B cell (primary cell): ENCODE data around the gene ATL1. TPM values are rescaled to one million over a fixed set of nuclear protein-coding genes. Genes with fewer than 3 reads are reported as not detected.

Source experiments
- ATAC-seq: fragments of 200-7000 bp; cut with Tn5 transposase; one replicate; pipeline ENCODE4 v1.10.0; 2021; ENCODE audit warnings: low read depth, mild to moderate bottlenecking, moderate number of reproducible peaks, moderate library complexity
- CTCF ChIA-PET: fragments of 350-600 bp; sonication (Branson Sonifier 250); formaldehyde crosslinking; loops from one replicate; lab custom pipeline; 2021; ENCODE audit warnings: antibody characterized with exemption, inconsistent platforms; lab: Charles Lee
- POLR2A ChIA-PET: fragments of 350-600 bp; sonication (Branson Sonifier 250); formaldehyde crosslinking; loops from one replicate; lab custom pipeline; 2021; ENCODE audit warnings: antibody characterized with exemption; lab: Charles Lee
- DNase-seq: peaks from one replicate; pipeline ENCODE4 v3.0.0; 2013
- H2AFZ ChIP-seq: 2 replicates; pipeline ENCODE4 v1.6.1; 2012; ENCODE audit warnings: mild to moderate bottlenecking, low read depth, low read length; ENCODE audit not compliant: insufficient read depth, poor library complexity, severe bottlenecking
- H3K27ac ChIP-seq, 2 donors: 1 replicate in 1 of 2; 2 replicates in 1 of 2; pipeline ENCODE4 v1.5.1; 2012 to 2013; ENCODE audit warnings: low read length in 2 of 2, mild to moderate bottlenecking in 2 of 2, moderate library complexity in 1 of 2
- H3K27me3 ChIP-seq, 4 experiments: fragments of 200-600 bp in 1 of 4; sonication (generic) in 1 of 4; replicated peaks in 1 of 4; 1 replicate in 2 of 4; 2 replicates in 2 of 4; pipeline versions ENCODE4 v1.6.1 to v1.7.0; 2013 to 2016; ENCODE audit warnings: low read length in 3 of 4, mild to moderate bottlenecking in 2 of 4, mixed read lengths in 1 of 4, moderate library complexity in 1 of 4; ENCODE audit not compliant: insufficient read depth in 4 of 4, control insufficient read depth in 3 of 4; ENCODE audit errors: control extremely low read depth in 1 of 4
- H3K36me3 ChIP-seq, 2 experiments: replicated peaks in 1 of 2; 1 replicate in 1 of 2; 2 replicates in 1 of 2; pipeline versions ENCODE4 v1.6.1 to v1.7.1; 2013; ENCODE audit warnings: low read length in 1 of 2; ENCODE audit not compliant: insufficient read depth in 2 of 2, control insufficient read depth in 1 of 2; ENCODE audit errors: control extremely low read depth in 1 of 2, extremely low read depth in 1 of 2
- H3K4me1 ChIP-seq, 2 donors: fragments of 200-600 bp in 1 of 2; sonication (generic) in 1 of 2; 1 replicate in 1 of 2; 2 replicates in 1 of 2; pipeline versions ENCODE4 v1.5.1 to v1.6.1; 2013 to 2017; ENCODE audit warnings: low read length in 2 of 2; ENCODE audit not compliant: control insufficient read depth in 2 of 2, insufficient read depth in 2 of 2
- H3K4me2 ChIP-seq: replicated peaks from 2 replicates; pipeline ENCODE3; 2012; ENCODE audit warnings: mild to moderate bottlenecking, low read depth, low read length; ENCODE audit not compliant: poor library complexity, severe bottlenecking
- H3K4me3 ChIP-seq, 5 experiments: fragments of 200-600 bp in 1 of 5; sonication (generic) in 1 of 5; 1 replicate in 3 of 5; 2 replicates in 2 of 5; pipeline versions ENCODE4 v1.5.1 to v1.7.0; 2011 to 2016; ENCODE audit warnings: low read length in 4 of 5, mild to moderate bottlenecking in 4 of 5, low read depth in 2 of 5, control low read depth in 1 of 5, moderate library complexity in 1 of 5; ENCODE audit not compliant: insufficient read depth in 1 of 5; ENCODE audit errors: control extremely low read depth in 1 of 5, extremely low read depth in 1 of 5
- H3K79me2 ChIP-seq: fragments of 200-600 bp; sonication (generic); one replicate; pipeline ENCODE4 v1.6.0; 2016; ENCODE audit warnings: low read length; ENCODE audit not compliant: control insufficient read depth, insufficient read depth
- H3K9ac ChIP-seq: fragments of 200-600 bp; sonication (generic); 2 replicates; pipeline ENCODE4 v1.6.1; 2017; ENCODE audit warnings: mild to moderate bottlenecking, low read length, moderate library complexity
- H3K9me3 ChIP-seq, 3 donors: one replicate each; pipeline versions ENCODE4 v1.6.1 to v1.7.1; 2013; ENCODE audit warnings: low read length in 2 of 3; ENCODE audit not compliant: control insufficient read depth in 2 of 3, insufficient read depth in 1 of 3; ENCODE audit errors: control extremely low read depth in 1 of 3
- H4K20me1 ChIP-seq: 2 replicates; pipeline ENCODE4 v1.6.0; 2012; ENCODE audit warnings: mild to moderate bottlenecking, low read length; ENCODE audit not compliant: insufficient read depth, control insufficient read depth, poor library complexity, severe bottlenecking
- H3K27ac Mint-ChIP-seq: one replicate; pipeline ENCODE4 v1.8.0; 2021; ENCODE audit warnings: mixed read lengths
- H3K27me3 Mint-ChIP-seq: one replicate; pipeline ENCODE4 v1.8.0; 2021; ENCODE audit warnings: mixed read lengths
- H3K4me1 Mint-ChIP-seq: one replicate; pipeline ENCODE4 v1.8.0; 2021; ENCODE audit warnings: mixed read lengths
- H3K4me3 Mint-ChIP-seq: one replicate; pipeline ENCODE4 v1.8.0; 2021; ENCODE audit warnings: mixed read lengths
- H3K9me3 Mint-ChIP-seq: one replicate; pipeline ENCODE4 v1.8.0; 2022; ENCODE audit warnings: mixed read lengths; ENCODE audit not compliant: insufficient read depth
- CTCF ChIP-seq: fragments of 200-600 bp; IDR thresholded peaks from one replicate; pipeline ENCODE4 v1.8.0; 2022; ENCODE audit warnings: antibody characterized with exemption, mild to moderate bottlenecking
- EZH2 ChIP-seq: IDR thresholded peaks from 2 replicates; pipeline ENCODE4 v1.6.1; 2012; ENCODE audit warnings: borderline replicate concordance, low read depth, mild to moderate bottlenecking, moderate library complexity, low read length; ENCODE audit not compliant: insufficient read depth, poor library complexity, severe bottlenecking
- WGBS: methylation state at CpG from one replicate; pipeline ENCODE4 v1.1.5; 2013; ENCODE audit warnings: missing lambda C conversion rate; ENCODE audit not compliant: insufficient coverage; 5-methylcytosine and 5-hydroxymethylcytosine counted together
- intact Hi-C: fragments of 100-400 bp; cut with micrococcal nuclease; formaldehyde crosslinking; loops from one replicate; pipeline ENCODE4 v1.10.0; 2022
- polyA plus RNA-seq: library from polyadenylated mRNA; depleted of rRNA; stranded (reverse); fragments of >200 nt; gene quantifications from 2 replicates; pipeline ENCODE4 v1.2.3, GENCODE V29; 2012
- total RNA-seq, 2 donors: library from RNA; stranded (reverse); fragments of 120-200 nt in 1 of 2; gene quantifications; 1 replicate in 1 of 2; 2 replicates in 1 of 2; pipeline versions ENCODE4 v1.2.3 to v1.2.4, GENCODE V29; 2013 to 2022

ATL1 gene
- total and polyA plus RNA-seq, 2 donors (not counting 1 experiment from before 2014, with no cell fraction given) = 2.9 TPM

DNA sequence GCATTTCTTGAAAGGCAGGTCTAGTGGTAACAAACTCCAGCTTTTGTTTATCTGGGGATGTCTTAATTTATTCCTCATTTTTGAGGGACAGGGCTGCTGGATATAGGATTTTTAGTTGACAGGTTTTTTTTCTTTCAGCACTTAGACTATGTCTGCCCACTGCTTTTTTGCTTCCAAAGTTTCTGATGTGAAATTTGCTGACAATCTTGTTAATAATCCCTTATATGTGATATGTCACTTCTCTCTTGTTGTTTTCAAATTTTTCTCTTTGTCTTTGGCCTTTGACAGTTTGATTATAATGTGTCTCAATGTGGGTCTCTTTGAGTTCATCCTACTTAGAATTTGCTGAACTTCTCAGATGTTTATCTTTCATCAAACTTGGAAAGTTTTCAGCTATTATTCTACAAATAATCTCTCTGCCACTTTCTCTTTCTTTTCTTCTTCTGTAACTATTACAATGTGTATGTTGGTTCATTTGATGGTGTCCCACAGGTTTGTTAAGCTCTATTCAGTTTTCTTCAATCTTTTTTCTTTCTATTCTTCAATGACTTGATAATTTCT is 9.8 kb downstream of the ATL1 start:
- Histone ChIP-seq H4K20me1 (no peaks in the 10 kb centered on the region), H3K4me2 (no peak overlapping the region), H2AFZ (no peak overlapping the region), H3K36me3 (no peaks in the 10 kb centered on the region), H3K79me2 (no peaks in the 10 kb centered on the region), H3K4me1 (no peaks in the 10 kb centered on the region), H3K9ac (no peak overlapping the region), H3K27ac (no peak overlapping the region), H3K4me3 (no peak overlapping the region), H3K9me3 (peaks cover 8 to 24% (median 13%) of the 10 kb centered on the region in 3 donors), H3K27me3 (no peaks in the 10 kb centered on the region)
- ATAC-seq (no peak), DNase-seq (no peak)
- POLR2A ChIA-PET = no interaction called here
- Mint-ChIP-seq H3K4me1 (no peaks in the 10 kb centered on the region), H3K4me3 (no peak overlapping the region), H3K27me3 (peaks cover 6% of the 10 kb centered on the region), H3K27ac (no peak overlapping the region), H3K9me3 (peaks cover 9% of the 10 kb centered on the region)
- CTCF ChIA-PET = interaction anchor here (0.6 to 1.0 kb wide), 2 partner anchors 34 to 290 kb away, joined by 3 to 4 read pairs; no protein-coding TSS in a partner anchor
- TF ChIP-seq EZH2 = no peak
- no peak for TF ChIP-seq CTCF
- intact Hi-C loops = loop anchor here (10.0 kb wide), 1 partner anchor 1785 kb away; no protein-coding TSS in a partner anchor

DNA sequence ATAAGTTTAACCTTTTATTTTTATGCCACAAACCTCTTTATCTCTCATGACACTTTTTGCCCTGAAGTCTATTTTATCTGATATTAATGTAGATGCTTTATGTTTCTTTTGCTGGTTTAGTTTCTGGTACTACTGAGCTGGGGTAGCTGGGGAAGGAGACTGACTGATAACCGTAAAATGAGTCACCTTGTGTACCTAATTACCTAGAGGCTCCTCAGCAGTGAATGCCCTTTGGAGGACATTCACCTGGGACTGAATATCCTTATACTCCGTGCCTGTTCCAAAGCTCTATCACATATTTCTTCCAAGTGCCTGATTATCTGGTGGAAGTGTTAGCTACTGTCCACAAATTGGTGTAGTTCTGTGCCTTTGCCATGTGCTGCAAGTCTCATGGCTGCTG is 13.9 kb downstream of the ATL1 start:
- no CpG with 5 or more reads among the region's 2 CpGs for WGBS
- ATAC-seq = no peak
- H3K9me3 ChIP-seq = peaks cover 8 to 22% (median 10%) of the 10 kb centered on the region in 3 donors
- no peaks in the 10 kb centered on the region for H4K20me1 ChIP-seq
- Mint-ChIP-seq H3K27ac (no peak overlapping the region), H3K4me3 (no peak overlapping the region), H3K9me3 (peaks cover 6% of the 10 kb centered on the region), H3K27me3 (peaks cover 6% of the 10 kb centered on the region), H3K4me1 (no peaks in the 10 kb centered on the region)
- H3K79me2 ChIP-seq = no peaks in the 10 kb centered on the region
- TF ChIP-seq CTCF (no peak), EZH2 (no peak)
- ChIA-PET POLR2A (no interaction called here), CTCF (no interaction called here)
- H3K4me1 ChIP-seq = no peaks in the 10 kb centered on the region
- no peak overlapping the region for H3K27ac ChIP-seq
- intact Hi-C loops = loop anchor here (10.0 kb wide), 1 partner anchor 1789 kb away; no protein-coding TSS in a partner anchor
- no peak overlapping the region for H3K9ac ChIP-seq
- H3K4me3 ChIP-seq = no peak overlapping the region
- no peaks in the 10 kb centered on the region for H3K27me3 ChIP-seq
- H2AFZ ChIP-seq = no peak overlapping the region
- H3K36me3 ChIP-seq = no peaks in the 10 kb centered on the region
- no peak for DNase-seq
- H3K4me2 ChIP-seq = no peak overlapping the region
